ENCODE data around the gene PLA2G4E.

Gene PLA2G4E

GRCh38 chr15:42020713-42021273, at the start of gene PLA2G4E:
TSS of gene PLA2G4E (minus strand) at chr15:42021042. CDS start at chr15:42021030, 12 bp downstream.
- no peak for DNase-seq

- no peak for DNase-seq
Measured at GRCh38 chr15:42070279-42070975, 49.6 kb upstream of the PLA2G4E start.

- DNase-seq: no peak
Measured at GRCh38 chr15:42069496-42070278, 48.8 kb upstream of the PLA2G4E start.

- DNase-seq: no peak
Measured at GRCh38 chr15:42069025-42069424, 48.2 kb upstream of the PLA2G4E start.

GRCh38 chr15:42068601-42069000, 47.8 kb upstream of the PLA2G4E start:
- no peak for DNase-seq

GRCh38 chr15:42066764-42067415, 46.0 kb upstream of the PLA2G4E start:
- DNase-seq: no peak

GRCh38 chr15:42065468-42065867, 44.6 kb upstream of the PLA2G4E start:
- DNase-seq: no peak

GRCh38 chr15:42065033-42065432, 44.2 kb upstream of the PLA2G4E start:
- DNase-seq: no peak

- DNase-seq: no peak
Measured at GRCh38 chr15:42064271-42064670, 43.4 kb upstream of the PLA2G4E start.

- no peak for DNase-seq
Measured at GRCh38 chr15:42063122-42063848, 42.4 kb upstream of the PLA2G4E start.

GRCh38 chr15:42062284-42062806, 41.5 kb upstream of the PLA2G4E start:
- no peak for DNase-seq

- DNase-seq: no peak
Measured at GRCh38 chr15:42060797-42061196, 40.0 kb upstream of the PLA2G4E start.

GRCh38 chr15:42060477-42060763, 39.6 kb upstream of the PLA2G4E start:
- DNase-seq: no peak

- DNase-seq: no peak
Measured at GRCh38 chr15:42059661-42060476, 39.0 kb upstream of the PLA2G4E start.

GRCh38 chr15:42058791-42059190, 37.9 kb upstream of the PLA2G4E start:
- no peak for DNase-seq

GRCh38 chr15:42057799-42058646, 37.2 kb upstream of the PLA2G4E start:
- DNase-seq: no peak

GRCh38 chr15:42056934-42057798, 36.3 kb upstream of the PLA2G4E start:
- DNase-seq: no peak

- no peak for DNase-seq
Measured at GRCh38 chr15:42053914-42054313, 33.1 kb upstream of the PLA2G4E start.

- no peak for DNase-seq
Measured at GRCh38 chr15:42053010-42053409, 32.2 kb upstream of the PLA2G4E start.
